Astrocyte (in vitro differentiated cells and primary cell): Measurements from ENCODE around the gene POLR1D.

Source experiments
- CTCF ChIP-seq: IDR thresholded peaks from 2 replicates; pipeline ENCODE4 v1.5.1; 2011; ENCODE audit warnings: low read depth, mild to moderate bottlenecking, inconsistent platforms, low read length, moderate library complexity; ENCODE audit not compliant: insufficient read depth
- EZH2 ChIP-seq: IDR thresholded peaks from 2 replicates; pipeline ENCODE4 v1.6.1; 2012; ENCODE audit warnings: mild to moderate bottlenecking, low read length, inconsistent platforms; ENCODE audit not compliant: insufficient read depth

- TF ChIP-seq CTCF (no peak), EZH2 (no peak)
Observed at GRCh38 chr13:27638521-27638920, 16.8 kb downstream of the POLR1D start.
